ENCODE data around the gene PTBP3.

The PTBP3 gene

DNA sequence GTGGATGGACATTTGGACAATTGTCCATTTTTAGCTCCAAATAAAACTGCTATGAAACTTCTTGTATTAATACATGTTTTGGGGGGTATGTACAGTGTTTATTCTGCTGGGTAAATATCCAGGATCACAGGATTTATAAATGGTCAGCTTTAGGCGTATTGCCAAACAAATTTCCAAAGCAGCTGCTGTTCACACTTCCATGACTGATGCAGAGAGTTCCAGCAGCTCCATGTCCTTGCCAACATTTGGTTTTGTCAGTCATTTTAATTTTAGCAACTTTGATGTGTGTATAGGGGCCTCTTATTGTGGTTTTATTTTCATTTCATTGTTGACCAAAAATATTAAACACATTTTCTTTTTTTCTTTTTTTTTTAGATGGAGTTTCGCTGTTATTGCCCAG lies 148.5 kb downstream of the PTBP3 start:
- in situ Hi-C loops (cut with HindIII; ENCODE audit: low sequenced_read_pairs) = no loop called here
- TF ChIP-seq, protein P1, sequence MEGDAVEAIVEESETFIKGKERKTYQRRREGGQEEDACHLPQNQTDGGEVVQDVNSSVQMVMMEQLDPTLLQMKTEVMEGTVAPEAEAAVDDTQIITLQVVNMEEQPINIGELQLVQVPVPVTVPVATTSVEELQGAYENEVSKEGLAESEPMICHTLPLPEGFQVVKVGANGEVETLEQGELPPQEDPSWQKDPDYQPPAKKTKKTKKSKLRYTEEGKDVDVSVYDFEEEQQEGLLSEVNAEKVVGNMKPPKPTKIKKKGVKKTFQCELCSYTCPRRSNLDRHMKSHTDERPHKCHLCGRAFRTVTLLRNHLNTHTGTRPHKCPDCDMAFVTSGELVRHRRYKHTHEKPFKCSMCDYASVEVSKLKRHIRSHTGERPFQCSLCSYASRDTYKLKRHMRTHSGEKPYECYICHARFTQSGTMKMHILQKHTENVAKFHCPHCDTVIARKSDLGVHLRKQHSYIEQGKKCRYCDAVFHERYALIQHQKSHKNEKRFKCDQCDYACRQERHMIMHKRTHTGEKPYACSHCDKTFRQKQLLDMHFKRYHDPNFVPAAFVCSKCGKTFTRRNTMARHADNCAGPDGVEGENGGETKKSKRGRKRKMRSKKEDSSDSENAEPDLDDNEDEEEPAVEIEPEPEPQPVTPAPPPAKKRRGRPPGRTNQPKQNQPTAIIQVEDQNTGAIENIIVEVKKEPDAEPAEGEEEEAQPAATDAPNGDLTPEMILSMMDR (IDR thresholded peaks at IDR 0.05; ENCODE audit: low read depth, low read length, missing control alignments) = no peak
- no peak for DNase-seq (ENCODE audit: low read depth)

DNA sequence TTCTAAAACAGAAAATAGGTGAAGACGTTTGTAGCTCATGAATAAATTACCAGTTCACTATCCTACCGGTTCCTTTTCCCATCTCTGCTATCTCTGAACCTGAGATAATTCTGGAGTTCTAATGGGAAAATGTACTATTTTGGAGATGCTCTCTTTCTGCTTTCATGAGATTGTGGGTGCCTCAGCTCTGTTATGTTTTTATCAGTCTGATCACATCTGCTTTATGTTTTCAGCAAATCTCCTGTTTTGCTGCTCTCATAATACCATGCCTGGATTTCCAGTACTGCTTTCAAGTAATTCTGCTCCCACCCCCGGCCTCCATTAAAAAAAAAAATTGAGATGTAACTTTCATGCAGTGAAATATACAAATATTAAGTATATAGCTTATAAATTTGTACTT lies 149.2 kb downstream of the PTBP3 start:
- DNase-seq (ENCODE audit: low read depth) = no peak
- no peak overlapping the region for H3K4me3 ChIP-seq (ENCODE audit: low read depth, low read length)
- TF ChIP-seq, protein P1 (IDR thresholded peaks at IDR 0.05; ENCODE audit: low read depth, low read length, missing control alignments) = no peak
- in situ Hi-C loops (cut with HindIII; ENCODE audit: low sequenced_read_pairs) = no loop called here

More for the DNA sequence above, 148.5 kb downstream of the PTBP3 start:
- H3K4me3 ChIP-seq (ENCODE audit: low read depth, low read length) = no peak overlapping the region

DNA sequence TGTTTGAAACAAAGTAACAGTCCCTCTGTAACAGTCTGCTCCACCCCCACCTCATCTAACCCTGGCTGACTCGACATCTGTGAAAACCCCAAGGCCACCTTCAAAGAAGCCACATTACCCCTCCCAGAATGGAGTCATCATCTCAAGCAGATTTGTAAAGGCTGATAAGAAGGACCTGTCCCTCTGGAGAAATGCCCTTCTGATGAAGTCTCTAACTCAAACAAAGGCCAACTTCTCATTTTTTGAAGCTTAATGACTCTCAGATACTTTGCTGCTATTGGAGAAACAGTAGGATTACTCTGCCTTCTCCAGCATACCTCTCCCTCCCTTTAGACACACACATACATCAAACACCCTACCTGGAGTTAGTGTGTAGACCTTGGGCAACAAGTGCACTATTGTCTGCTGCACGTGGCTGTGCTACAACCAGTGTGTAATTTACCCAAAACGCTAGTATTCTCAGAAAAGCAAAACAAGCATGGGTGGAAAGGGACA lies 153.0 kb downstream of the PTBP3 start:
- TF ChIP-seq, protein P1 (IDR thresholded peaks at IDR 0.05; ENCODE audit: low read depth, low read length, missing control alignments) = no peak
- in situ Hi-C loops (cut with HindIII; ENCODE audit: low sequenced_read_pairs) = no loop called here
- H3K4me3 ChIP-seq (ENCODE audit: low read depth, low read length) = no peak overlapping the region
- DNase-seq (ENCODE audit: low read depth) = no peak

DNA sequence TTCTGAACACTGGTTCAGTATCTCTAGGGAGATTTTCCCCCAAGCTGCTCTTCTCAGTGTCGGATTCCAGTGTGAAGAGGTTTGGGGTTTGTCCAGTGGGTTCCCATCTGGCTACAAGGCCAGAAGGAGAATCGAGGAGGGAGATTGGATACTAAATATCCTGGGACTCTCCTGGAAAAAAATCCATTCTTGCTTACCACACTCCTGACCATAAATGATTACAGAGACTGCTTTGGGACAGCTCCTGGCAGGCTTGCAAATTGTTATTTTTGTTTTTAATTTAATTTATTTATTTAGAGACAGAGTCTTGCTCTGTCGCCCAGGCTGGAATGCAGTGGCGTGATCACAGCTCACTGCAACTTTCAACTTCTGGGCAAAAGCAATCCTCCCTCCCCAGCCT lies 153.6 kb downstream of the PTBP3 start:
- TF ChIP-seq, protein P1 (IDR thresholded peaks at IDR 0.05; ENCODE audit: low read depth, low read length, missing control alignments) = no peak
- DNase-seq (ENCODE audit: low read depth) = no peak
- no peak overlapping the region for H3K4me3 ChIP-seq (ENCODE audit: low read depth, low read length)
- in situ Hi-C loops (cut with HindIII; ENCODE audit: low sequenced_read_pairs) = no loop called here

DNA sequence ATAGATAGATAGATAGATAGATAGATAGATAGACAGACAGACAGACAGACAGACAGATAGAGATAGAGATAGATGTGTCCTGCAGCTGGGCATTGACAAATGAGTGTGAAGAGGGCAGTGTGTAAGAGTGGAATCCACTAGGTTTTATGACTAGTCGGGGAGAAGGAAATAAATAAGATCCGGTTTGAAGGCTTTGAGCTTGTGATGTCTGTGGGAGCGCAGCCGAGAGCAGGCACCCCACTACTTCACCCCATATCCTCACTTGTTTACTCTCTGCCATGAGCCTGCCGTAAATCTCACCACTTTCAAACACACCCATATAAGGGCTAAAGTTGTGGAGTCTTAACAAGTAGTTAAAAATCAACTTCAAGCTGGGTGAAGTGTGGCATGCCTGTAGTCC lies 156.9 kb downstream of the PTBP3 start:
- in situ Hi-C loops (cut with HindIII; ENCODE audit: low sequenced_read_pairs) = no loop called here
- no peak for DNase-seq (ENCODE audit: low read depth)
- H3K4me3 ChIP-seq (ENCODE audit: low read depth, low read length) = no peak overlapping the region
- TF ChIP-seq, protein P1 (IDR thresholded peaks at IDR 0.05; ENCODE audit: low read depth, low read length, missing control alignments) = no peak

DNA sequence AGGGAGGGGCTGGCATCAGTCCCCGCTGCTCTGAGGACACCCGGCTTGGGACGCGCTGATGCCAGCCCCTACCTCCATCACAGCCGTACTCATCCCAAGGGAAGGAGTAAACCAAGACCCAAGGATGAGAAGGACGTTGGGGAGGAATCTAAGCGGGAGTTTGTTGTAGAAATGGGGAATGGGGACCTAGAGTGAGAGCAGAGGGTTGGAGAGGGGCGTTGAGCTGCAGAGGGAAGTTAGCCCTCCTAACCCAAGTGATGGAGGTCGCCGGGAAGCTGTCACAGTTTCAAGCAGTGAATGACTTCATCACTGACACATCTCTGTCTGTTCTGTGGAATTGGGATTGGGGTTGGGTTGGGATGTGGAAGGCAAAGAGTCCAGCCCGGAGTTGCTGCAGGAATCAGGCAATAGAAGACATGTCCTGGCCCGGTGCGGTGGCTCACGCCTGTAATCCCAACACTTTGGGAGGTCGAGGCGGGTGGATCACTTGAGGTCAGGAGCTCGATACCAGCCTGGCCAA lies 157.6 kb downstream of the PTBP3 start:
- DNase-seq (ENCODE audit: low read depth) = no peak
- in situ Hi-C loops (cut with HindIII; ENCODE audit: low sequenced_read_pairs) = no loop called here
- TF ChIP-seq, protein P1 (IDR thresholded peaks at IDR 0.05; ENCODE audit: low read depth, low read length, missing control alignments) = no peak
- peak overlapping the region; percentile 50 for H3K4me3 ChIP-seq (ENCODE audit: low read depth, low read length)
